Measurements from ENCODE around the gene CMKLR1.

The CMKLR1 gene

DNA sequence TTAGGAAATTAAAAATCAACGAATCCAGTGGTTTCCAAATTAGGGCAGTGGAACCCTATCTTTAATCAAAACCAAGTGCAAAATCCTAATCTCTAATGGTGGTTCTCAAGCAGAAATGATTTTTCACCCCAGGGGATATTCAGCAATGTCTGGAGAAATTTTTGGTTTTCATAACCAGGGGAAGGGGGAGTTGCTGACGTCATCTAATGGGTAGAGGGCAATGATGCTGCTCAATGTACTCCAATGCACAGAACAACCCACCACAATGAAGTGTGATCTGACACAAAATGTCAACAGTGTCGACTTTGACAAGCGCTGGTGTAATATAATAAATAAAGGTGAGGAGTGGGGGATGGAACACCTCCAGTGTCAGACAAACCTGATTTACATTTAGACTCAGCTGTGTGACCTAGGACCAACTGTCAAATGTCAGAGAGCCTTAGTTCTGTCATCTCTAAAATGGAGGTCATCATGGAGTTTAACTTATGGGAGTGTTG is 81.5 kb downstream of the CMKLR1 start:
- DNase-seq = no peak

DNA sequence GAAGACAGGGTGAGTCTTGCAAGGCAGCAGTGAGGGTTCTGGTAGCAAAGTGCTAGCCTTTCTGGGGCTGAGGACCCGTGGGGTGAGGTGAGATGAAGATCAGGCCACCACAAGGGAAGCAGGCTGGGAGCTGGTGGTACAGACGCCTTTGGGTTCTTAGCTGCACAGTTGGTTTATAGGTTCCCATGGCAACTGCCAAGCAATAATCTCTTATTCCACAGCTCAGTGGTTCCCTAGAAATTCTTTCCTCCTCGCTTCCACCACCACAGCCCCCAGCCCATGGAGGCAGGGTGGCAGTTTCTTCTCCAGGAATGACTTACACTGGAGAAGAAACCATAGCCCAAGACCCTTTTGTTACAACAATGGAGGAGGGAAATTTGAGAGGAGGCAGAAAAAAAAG is 82.1 kb downstream of the CMKLR1 start:
- DNase-seq = no peak

DNA sequence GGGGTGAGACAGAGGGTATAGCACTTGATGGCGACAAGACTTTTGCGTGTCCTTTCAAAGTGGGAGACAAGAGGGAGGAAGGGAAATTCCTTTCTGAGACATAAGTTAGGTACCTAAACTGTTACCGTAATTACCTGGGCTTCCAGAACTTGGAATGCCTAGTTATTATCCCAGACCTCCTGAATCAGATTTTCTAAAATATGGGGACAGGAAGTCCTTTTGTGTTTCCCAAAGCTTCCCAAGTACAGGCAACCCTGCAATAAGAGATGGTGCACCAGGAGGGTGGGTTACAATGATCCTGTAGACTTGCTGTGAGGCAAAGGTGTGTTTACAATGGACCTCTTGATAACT is 83.9 kb downstream of the CMKLR1 start:
- no peak for DNase-seq

DNA sequence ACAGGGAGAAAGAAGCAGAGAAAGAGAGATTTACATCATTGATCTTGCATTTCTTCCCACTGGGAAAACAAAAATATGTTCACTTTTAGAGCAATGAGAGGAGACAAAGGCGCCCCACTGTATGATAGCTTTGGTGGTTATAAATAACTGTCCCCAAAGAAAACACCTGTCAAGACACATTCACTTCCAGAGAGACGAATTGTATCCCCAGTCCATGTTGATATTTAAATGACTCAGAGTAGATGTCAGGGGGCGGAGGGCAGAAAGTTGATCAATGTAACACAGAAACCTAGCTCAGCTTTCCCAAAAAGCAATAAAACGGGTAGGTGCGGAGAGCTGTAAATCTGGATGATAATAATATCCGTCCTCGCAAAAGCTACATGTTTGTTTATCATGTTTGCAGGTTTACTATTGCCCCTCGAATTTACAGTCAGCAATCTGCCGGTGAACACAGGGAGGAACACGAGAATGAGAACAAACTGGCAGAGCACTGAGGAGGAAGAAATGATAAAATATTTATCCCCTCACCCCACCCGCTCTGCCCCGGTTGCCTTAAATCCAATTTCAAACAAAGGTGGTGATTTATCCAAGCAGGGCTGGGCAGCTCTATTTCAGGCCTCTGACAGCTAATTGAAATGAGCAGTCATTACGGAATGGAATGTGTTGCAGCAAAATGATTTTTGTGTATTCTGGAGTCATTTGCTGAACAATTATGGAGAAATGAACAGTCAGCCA is 84.4 kb downstream of the CMKLR1 start:
- DNase-seq = no peak

DNA sequence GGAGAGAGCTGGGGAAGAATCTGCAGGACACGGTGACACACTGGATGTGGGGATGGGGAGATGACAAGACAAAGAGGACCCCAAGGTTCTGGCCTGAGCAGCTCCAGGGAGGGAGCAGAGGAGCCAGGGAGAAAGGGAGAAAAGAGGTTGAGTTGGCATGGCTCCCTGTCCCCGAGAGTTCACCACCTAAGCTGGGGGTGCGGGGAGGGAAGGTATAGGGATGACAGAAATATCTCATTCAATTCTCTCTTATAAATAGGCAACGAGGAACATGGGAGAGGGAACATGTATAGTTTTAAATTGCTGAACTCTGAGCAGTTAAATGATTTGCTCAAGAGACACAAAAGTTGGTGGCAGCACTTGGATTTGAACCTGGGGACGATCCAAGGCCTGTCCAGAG is 85.1 kb downstream of the CMKLR1 start:
- no peak for DNase-seq

DNA sequence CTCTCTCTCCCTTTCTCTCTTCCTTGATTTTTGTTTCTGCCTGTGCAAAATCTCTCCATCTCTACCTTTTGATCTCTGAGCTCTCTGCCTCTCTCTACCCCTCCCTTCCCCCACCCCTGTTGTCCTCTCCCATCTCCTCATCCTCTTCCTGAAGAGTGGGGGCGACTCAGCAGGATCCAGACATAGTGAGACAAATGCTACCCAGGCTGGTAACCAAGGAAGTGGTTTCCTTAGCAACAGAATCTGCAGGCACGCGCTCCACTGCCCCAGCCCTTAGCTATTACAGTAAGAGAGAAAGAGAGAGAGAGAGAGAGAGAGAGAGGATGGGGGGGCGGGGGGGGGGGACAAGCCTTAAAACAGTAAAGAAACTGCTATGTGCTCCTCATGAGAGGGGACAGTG is 85.6 kb downstream of the CMKLR1 start:
- no peak for DNase-seq

DNA sequence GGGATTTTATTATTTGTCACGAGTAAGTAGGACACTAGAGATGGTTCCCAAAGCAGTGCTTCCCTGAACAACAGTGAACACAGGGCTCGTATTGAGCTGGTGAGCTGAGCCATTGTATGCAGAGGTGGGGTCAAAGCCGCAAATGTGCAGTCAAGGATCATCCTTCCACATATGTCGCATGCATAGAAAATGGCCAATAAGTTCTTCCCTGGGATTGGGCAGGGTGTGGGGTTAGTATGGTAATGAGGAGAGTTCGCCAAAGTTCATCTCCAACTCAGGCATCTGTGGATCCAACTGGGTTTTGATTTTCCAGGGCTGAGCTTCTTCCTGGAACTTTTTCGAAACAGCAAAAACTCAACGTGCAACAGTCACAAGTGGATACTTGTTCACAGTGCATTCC is 86.6 kb downstream of the CMKLR1 start:
- no peak for DNase-seq

DNA sequence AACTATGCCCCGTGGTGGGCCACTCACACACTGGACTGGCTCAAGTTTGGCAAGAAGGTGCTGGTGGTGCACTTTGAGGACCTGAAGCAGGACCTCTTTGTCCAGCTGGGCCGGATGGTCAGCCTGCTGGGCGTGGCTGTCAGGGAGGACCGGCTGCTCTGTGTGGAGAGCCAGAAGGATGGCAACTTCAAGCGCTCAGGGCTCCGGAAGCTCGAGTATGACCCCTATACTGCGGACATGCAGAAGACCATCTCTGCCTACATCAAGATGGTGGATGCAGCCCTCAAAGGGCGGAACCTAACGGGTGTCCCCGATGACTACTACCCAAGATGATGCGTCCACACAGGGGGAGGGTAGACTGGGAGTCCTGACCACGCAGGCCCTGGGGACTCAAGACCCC is 91.1 kb downstream of the CMKLR1 start:
- DNase-seq = no peak

DNA sequence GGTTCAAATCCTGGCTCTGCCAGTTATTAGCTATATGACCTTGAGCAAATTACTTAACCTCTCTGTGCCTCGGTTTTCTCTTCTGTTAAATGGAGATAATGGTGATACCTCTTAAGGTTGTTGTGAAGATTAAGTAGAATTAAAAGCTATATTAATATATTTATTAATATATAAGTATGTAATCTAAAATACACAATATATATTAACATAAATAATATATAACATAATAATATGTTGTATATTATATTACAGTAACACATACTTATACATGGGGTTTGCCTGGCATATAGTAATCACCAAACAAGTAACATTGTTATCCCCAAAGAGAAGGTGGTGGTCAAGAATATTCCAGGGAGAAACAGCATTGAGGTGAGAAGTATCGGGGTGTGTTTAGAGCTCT is 92.0 kb downstream of the CMKLR1 start:
- no peak for DNase-seq

DNA sequence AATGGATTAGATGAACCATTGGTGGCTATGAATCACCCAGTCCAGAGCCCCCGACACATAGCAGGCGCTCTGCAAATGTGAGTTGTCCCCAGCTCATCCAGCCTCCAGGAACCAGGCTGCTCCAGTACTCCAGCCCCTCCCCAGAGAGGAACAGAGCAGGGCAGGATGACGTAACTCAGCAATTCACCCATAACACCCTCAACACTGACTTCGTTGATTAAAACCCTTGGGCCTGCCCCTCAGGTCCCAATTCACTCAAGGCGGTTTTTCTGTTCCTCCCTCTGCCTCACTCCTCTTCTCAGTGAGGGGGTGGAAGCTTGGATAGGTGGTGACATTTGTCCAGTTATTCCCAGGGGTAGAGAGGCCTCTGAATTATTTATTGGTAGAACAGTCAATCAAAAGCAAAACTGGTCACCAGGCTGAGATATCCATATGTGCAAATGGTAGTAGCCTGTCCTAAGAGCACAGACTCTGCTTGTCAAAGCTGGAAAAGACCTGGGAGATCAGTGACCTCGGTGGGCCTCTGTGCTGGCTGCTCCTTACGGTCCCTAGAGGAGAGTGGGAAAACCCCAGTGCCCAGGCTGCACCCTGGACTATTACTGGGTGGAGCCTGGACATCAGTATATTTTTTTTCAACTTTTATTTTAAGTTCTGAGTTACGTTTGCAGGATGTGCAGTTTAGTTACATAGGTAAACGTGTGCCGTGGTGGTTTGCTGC is 97.0 kb downstream of the CMKLR1 start:
- DNase-seq = no peak

DNA sequence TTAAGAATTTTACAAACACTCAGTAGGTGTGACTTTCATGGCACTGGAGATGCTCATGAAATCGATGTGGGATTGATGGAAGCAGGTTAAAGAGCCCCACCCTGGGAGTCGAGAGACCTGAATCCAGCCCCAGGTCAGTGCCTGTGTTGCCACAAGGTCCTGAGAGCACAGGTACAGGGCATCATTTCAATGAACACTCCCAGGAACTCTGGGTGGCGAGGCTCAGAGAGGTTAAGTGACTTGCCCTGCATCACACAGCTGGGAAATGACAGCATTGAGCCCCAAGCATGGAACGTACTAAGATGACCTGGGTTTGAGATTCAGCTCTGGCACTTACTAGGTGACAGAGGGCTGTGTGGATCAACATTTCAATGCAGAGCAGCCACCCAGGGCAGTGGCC is 98.2 kb downstream of the CMKLR1 start:
- DNase-seq = no peak

DNA sequence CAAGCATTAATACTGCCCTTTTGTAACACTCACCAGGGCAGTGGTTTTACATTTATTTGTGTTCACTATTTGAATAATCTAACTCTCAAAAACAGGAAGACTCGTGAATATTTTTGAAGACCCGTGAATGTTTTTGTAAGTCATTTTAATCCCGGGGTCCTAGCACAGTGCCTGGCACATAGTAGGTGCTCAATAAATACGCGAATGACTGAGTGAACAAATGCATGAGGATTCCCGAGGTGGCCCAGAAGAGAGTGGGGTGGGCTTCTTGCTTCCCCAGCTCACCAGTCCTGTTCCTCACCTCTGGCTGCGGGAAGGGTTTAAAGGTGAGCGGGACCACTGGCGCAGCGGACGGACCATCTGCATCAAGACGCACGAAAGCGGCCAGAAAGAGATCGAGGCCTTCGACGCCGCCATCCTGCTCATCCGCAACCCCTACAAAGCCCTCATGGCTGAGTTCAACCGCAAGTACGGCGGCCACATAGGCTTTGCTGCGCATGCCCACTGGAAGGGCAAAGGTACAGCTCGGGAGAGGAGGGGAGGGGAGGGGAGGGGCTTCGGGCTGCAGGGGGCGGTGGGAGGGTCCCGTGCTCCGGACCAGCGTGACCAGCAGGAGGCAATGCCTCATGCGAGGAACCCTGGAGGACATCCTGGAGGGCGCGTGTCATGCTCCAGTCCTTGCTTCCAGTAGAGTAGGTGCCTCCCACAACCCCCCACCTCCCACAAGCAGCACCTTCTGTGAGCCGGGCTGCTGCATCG is 98.9 kb downstream of the CMKLR1 start:
- no peak for DNase-seq

DNA sequence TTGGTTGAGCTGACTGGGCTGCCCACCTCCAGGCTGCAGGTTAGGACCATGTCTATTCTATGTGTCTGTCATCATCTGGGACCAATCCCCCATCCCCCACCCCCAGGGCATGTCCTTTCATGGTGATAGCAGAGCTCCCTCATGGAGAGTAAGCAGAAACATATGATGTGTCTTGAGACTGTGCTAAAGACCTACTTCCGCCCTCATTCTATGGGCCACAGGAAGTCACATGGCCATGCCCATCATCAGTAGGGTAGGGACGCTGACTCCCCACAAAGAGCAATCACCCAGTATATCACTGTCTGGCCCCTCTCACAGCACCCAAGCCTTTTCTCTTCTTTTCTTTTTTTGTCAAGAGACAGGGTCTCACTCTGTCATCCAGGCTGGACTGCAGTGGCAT is 99.7 kb downstream of the CMKLR1 start:
- no peak for DNase-seq

DNA sequence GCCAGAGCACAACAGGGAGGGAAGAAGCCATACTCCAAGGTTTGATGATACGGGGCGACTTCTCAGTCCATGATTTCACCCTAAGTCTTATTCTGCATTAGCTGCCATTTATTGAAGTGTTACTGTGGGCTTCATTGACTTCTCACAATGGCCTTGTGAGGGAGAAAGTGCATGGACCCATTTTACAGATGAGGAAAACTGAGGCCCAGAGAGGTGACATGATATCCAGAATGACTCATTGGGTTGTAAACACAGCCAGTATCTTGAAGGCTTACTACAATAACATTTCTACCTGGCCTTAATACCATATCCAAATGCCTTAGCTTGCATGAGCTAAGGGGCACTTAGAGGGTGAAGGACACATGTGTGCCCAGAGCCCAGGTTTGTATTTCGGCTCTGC is 100.6 kb downstream of the CMKLR1 start:
- DNase-seq = no peak

All from activated CD4-positive, alpha-beta T cell treated with anti-CD3 and anti-CD28 coated beads for 4 hours (primary cell).